Nephron progenitor cell (in vitro differentiated cells): ENCODE measurements around the gene CDH24.
A peak's percentile ranks its signal among the peaks of the same experiment; 100 is the strongest.

Experiments used
- DNase-seq: peaks from one replicate; pipeline ENCODE4 v3.0.0; 2021
- H3K27ac Mint-ChIP-seq: 2 replicates; pipeline ENCODE4 v1.8.0; 2021; ENCODE audit warnings: mild to moderate bottlenecking, moderate library complexity, mixed read lengths
- H3K27me3 Mint-ChIP-seq: 2 replicates; pipeline ENCODE4 v1.8.0; 2021; ENCODE audit warnings: mild to moderate bottlenecking, low read depth, mixed read lengths; ENCODE audit not compliant: poor library complexity
- H3K36me3 Mint-ChIP-seq: 2 replicates; pipeline ENCODE4 v1.8.0; 2021; ENCODE audit warnings: low read depth, mixed read lengths
- H3K4me1 Mint-ChIP-seq: 2 replicates; pipeline ENCODE4 v1.8.0; 2021; ENCODE audit warnings: mixed read lengths
- H3K4me3 Mint-ChIP-seq: 2 replicates; pipeline ENCODE4 v1.8.0; 2021; ENCODE audit warnings: mild to moderate bottlenecking, moderate library complexity, mixed read lengths
- H3K9me3 Mint-ChIP-seq: 2 replicates; pipeline ENCODE4 v1.8.0; 2021; ENCODE audit warnings: mild to moderate bottlenecking, moderate library complexity, mixed read lengths
- TF ChIP-seq, protein P1 (sequence below): fragments of 200-600 bp; sonication (generic); IDR thresholded peaks from 2 replicates; pipeline ENCODE4 v1.5.0; 2021; ENCODE audit warnings: antibody characterized with exemption

The CDH24 gene

DNA sequence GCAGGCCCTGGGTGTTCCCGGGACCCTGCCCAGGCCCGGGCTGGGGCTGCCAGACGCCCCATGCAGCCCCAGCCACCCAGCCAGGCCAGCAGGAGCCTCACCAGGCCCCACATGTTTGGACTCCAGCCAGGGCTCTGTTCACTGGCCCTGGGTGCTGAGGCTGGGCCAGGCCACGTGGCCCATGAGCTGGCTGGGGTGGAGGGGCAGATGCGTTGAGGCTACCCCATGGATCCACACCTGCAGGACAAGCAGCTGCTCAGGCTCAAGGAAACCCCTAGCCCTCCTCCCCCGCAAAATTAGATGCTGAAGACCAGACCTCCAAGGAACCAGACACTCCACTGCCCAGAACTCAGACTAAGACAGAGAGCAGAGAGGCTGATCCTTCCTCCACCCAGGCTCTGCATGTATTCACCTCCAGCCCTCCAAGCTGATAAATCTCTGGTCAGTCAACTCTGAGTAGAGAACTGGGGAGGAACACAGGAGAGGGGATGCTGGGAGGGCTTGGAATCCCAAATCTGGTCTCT, 1.6 kb downstream of the CDH24 start:
- no peak for DNase-seq
- H3K27me3 Mint-ChIP-seq, result no peaks in the 10 kb centered on the region
- peaks cover 33% of the 10 kb centered on the region for H3K36me3 Mint-ChIP-seq
- H3K4me1 Mint-ChIP-seq, result peaks cover 71% of the 10 kb centered on the region
- peak overlapping the region; percentile 96 for H3K4me3 Mint-ChIP-seq
- peak overlapping the region; percentile 43 for H3K27ac Mint-ChIP-seq
- TF ChIP-seq, protein P1, sequence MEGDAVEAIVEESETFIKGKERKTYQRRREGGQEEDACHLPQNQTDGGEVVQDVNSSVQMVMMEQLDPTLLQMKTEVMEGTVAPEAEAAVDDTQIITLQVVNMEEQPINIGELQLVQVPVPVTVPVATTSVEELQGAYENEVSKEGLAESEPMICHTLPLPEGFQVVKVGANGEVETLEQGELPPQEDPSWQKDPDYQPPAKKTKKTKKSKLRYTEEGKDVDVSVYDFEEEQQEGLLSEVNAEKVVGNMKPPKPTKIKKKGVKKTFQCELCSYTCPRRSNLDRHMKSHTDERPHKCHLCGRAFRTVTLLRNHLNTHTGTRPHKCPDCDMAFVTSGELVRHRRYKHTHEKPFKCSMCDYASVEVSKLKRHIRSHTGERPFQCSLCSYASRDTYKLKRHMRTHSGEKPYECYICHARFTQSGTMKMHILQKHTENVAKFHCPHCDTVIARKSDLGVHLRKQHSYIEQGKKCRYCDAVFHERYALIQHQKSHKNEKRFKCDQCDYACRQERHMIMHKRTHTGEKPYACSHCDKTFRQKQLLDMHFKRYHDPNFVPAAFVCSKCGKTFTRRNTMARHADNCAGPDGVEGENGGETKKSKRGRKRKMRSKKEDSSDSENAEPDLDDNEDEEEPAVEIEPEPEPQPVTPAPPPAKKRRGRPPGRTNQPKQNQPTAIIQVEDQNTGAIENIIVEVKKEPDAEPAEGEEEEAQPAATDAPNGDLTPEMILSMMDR, result no peak
- H3K9me3 Mint-ChIP-seq, result no peaks in the 10 kb centered on the region

DNA sequence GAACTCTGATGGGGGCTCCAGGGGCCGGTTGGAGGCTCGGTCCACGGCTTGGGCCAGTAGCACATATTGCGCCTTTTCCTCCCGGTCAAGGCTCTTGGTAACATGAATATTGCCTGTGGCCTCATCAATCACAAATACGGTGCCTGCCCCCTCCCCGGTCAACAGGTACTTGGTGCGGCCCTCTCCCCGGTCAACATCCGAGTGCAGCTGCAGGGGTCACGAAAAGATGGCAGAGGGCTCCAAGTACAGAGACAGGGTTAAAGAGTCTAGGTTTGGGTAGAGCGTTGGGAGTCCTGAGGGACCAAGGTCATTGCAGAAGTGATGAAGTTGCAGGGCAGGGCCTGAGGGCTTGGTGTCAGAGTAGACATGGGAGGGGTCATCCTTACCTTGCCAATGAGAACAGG, 2.2 kb downstream of the CDH24 start:
- Mint-ChIP-seq H3K9me3 (no peaks in the 10 kb centered on the region), H3K27me3 (no peaks in the 10 kb centered on the region), H3K36me3 (peaks cover 34% of the 10 kb centered on the region), H3K4me3 (peak overlapping the region; percentile 66), H3K4me1 (peaks cover 70% of the 10 kb centered on the region), H3K27ac (no peak overlapping the region)
- TF ChIP-seq, protein P1, result no peak
- DNase-seq, result no peak

DNA sequence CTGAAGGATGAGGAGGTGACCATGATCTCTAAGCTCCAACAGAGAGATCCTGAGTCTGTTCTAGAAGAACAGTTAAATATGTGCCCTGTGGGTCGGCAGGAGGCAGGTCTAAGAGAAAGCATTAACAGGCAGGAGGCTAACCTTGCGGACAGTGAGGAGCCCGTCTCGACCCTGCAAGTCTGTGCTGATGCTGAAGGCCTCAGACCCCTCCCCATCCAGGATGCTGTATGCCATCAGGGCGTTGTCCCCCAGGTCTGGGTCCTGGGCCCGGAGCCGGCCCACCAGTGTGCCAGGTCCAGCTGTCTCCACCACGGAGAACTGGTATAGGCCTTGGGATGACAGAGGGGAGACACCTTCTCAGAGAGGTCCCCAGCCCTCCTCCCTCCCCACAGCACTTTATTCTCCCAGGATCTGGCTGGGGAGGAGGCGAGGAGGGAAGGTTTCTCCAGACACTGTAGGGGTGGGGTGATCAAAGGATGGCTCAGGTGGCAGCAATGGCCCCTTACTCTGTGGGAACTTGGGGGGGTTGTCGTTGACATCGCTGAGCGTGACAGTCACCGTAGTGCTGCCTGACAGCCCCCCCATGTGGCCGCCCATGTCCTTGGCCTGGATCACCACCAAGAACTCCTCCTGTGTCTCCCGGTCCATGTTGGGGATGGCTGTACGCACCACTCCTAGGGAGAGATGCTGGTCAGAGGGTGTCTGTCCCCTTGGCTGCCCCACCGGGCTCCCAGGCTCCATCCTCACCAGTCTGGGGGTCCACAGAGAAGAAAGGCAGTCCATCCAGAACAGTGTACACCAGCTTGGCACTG, 3.1 kb downstream of the CDH24 start:
- peaks cover 65% of the 10 kb centered on the region for H3K4me1 Mint-ChIP-seq
- H3K4me3 Mint-ChIP-seq, result peak overlapping the region; percentile 66
- TF ChIP-seq, protein P1, result peak; percentile 31
- H3K27ac Mint-ChIP-seq, result no peak overlapping the region
- no peaks in the 10 kb centered on the region for H3K27me3 Mint-ChIP-seq
- H3K36me3 Mint-ChIP-seq, result peaks cover 40% of the 10 kb centered on the region
- H3K9me3 Mint-ChIP-seq, result no peaks in the 10 kb centered on the region
- peak; percentile 59 for DNase-seq

DNA sequence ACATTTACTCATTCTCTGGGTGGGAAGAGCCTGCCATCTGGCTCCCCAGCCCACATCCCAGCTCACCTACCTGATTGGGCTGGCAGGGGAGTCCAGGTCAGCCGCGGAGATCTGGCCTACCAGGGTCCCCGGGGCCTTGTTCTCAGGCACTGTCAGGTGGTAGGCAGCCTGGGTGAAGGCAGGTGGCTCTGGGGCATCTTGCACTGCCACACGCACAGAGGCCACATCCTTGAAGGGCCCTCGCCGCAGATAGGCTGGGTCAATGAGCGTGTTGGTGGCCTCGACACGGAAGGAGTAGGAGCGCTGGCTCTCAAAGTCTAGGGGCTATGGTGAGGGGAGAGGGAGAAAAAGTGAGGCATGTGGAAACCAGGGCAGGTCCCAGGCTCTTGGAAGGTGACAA, 3.9 kb downstream of the CDH24 start:
- no peak for DNase-seq
- H3K27ac Mint-ChIP-seq, result no peak overlapping the region
- peaks cover 43% of the 10 kb centered on the region for H3K36me3 Mint-ChIP-seq

DNA sequence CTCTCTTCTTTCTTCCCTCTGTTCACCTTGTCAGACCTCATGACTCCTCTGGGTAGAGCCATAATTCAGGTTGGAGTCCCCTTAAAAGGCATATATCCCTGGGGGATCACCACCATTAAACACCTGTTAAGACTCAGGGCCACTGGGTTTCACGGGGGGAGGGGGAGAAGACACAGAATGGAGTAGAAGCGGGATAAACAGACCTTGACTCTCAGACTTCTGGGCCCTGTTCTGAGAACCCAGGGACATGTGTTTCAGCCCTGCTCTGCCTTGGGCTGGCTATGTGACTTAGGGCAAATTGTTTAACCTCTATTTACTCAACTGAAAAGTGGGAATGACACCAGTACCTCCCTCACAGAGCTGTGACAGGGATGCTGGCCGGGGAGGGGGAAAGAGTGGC, 4.6 kb downstream of the CDH24 start:
- H3K9me3 Mint-ChIP-seq, result no peaks in the 10 kb centered on the region

More for the DNA sequence above, 3.9 kb downstream of the CDH24 start:
- no peak overlapping the region for H3K4me3 Mint-ChIP-seq
- TF ChIP-seq, protein P1, result no peak
- H3K9me3 Mint-ChIP-seq, result no peaks in the 10 kb centered on the region
- peaks cover 57% of the 10 kb centered on the region for H3K4me1 Mint-ChIP-seq
- H3K27me3 Mint-ChIP-seq, result no peaks in the 10 kb centered on the region

More for the DNA sequence above, 4.6 kb downstream of the CDH24 start:
- Mint-ChIP-seq H3K27me3 (no peaks in the 10 kb centered on the region), H3K4me3 (peak overlapping the region; percentile 11), H3K4me1 (peaks cover 53% of the 10 kb centered on the region), H3K27ac (peak overlapping the region; percentile 95), H3K36me3 (peaks cover 48% of the 10 kb centered on the region)
- TF ChIP-seq, protein P1, result no peak
- no peak for DNase-seq
